ENCODE results near the gene DIO1. TPM values are rescaled to one million over a fixed set of nuclear protein-coding genes. Genes with fewer than 3 reads are reported as not detected.

The DIO1 gene
- total RNA-seq, 1 donor from 2014 or later = not detected

Other genes with a start within 250 kb of the DIO1 start
- 0.69 TPM for gene GLIS1, start 155.0 kb upstream of the DIO1 start, total RNA-seq
- 17.4 TPM for gene NDC1, start 55.9 kb upstream of the DIO1 start, total RNA-seq
- 16.0 TPM for gene YIPF1, start 4.4 kb upstream of the DIO1 start, total RNA-seq
- 32.4 TPM for gene IFT25, start 51.5 kb downstream of the DIO1 start, total RNA-seq
- gene LRRC42, start 52.2 kb downstream of the DIO1 start, total RNA-seq = 22.9 TPM
- not detected for gene LDLRAD1, start 124.0 kb downstream of the DIO1 start, total RNA-seq
- gene TMEM59, start 159.0 kb downstream of the DIO1 start, total RNA-seq = 185 TPM
- gene TCEANC2, start 159.4 kb downstream of the DIO1 start, total RNA-seq = 4.3 TPM

All from skin of body (tissue), 1 donor.